Cardiac muscle cell (in vitro differentiated cells and primary cell): ENCODE measurements around the gene ARL14. TPM values are rescaled to one million over a fixed set of nuclear protein-coding genes. Genes with fewer than 3 reads are reported as not detected.

Experiments used
- DNase-seq, 2 donors: peaks; one replicate each; pipeline versions ENCODE4 v3.0.0 to v3.0.0-alpha.2; 2010 to 2017; ENCODE audit warnings: low read depth in 1 of 2, low spot score in 1 of 2
- H3K27ac ChIP-seq: fragments of 200-600 bp; sonication (generic); 2 replicates; pipeline ENCODE4 v1.5.1; 2016
- H3K27me3 ChIP-seq: fragments of 200-600 bp; sonication (generic); 2 replicates; pipeline ENCODE4 v1.6.0; 2016; ENCODE audit warnings: control low read depth
- H3K36me3 ChIP-seq: fragments of 200-600 bp; sonication (generic); 2 replicates; pipeline ENCODE4 v1.5.1; 2016; ENCODE audit warnings: control low read depth
- H3K4me1 ChIP-seq: fragments of 200-600 bp; sonication (generic); 2 replicates; pipeline ENCODE4 v1.8.1; 2017; ENCODE audit warnings: low read depth, mild to moderate bottlenecking, mixed run types
- H3K4me3 ChIP-seq: fragments of 200-600 bp; sonication (generic); 2 replicates; pipeline ENCODE4 v1.5.1; 2016; ENCODE audit warnings: mild to moderate bottlenecking
- H3K9me3 ChIP-seq: fragments of 200-600 bp; sonication (generic); 2 replicates; pipeline ENCODE4 v1.5.1; 2017; ENCODE audit warnings: low read depth, mild to moderate bottlenecking, control low read depth
- polyA plus RNA-seq: library from polyadenylated mRNA; unstranded; fragments of >200 nt; fragmentation: Nextera tagmentation; extraction: Ambion mirVana; gene quantifications from 2 replicates; pipeline ENCODE4 v1.2.1, GENCODE V29; 2016
- total RNA-seq: library from RNA; depleted of rRNA; stranded (reverse); fragments of >200 nt; gene quantifications from 2 replicates; pipeline ENCODE4 v1.2.3, GENCODE V29; 2016
- TF ChIP-seq, protein P1 (sequence below): IDR thresholded peaks from 2 replicates; pipeline ENCODE4 v1.5.1; 2012; ENCODE audit warnings: low read depth, mild to moderate bottlenecking, low read length

The ARL14 gene
- total and polyA plus RNA-seq, 2 experiments from 2014 or later, result not detected

DNA sequence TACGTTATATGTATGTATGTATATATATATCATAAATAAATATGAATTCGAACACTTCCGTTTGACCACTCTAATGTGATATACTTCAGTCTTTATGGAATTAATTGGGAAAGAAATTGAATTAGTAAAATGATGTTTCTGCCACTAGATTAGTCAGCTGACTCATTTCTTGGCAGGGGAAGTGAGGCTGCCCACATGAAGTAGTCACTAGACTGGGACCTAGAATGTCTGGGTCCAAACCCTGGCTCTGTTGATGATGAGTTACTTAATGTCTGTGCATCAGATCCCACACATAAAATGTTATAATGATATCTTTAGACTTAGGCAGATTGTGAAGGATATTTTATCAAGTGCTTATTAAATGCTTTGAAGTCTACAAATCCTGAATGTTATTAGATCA, 27.4 kb upstream of the ARL14 start:
- Histone ChIP-seq H3K9me3 (no peaks in the 10 kb centered on the region), H3K4me1 (no peaks in the 10 kb centered on the region), H3K27ac (no peak overlapping the region), H3K36me3 (no peaks in the 10 kb centered on the region), H3K4me3 (no peak overlapping the region), H3K27me3 (no peaks in the 10 kb centered on the region)
- DNase-seq, result no peak
- TF ChIP-seq, protein P1, sequence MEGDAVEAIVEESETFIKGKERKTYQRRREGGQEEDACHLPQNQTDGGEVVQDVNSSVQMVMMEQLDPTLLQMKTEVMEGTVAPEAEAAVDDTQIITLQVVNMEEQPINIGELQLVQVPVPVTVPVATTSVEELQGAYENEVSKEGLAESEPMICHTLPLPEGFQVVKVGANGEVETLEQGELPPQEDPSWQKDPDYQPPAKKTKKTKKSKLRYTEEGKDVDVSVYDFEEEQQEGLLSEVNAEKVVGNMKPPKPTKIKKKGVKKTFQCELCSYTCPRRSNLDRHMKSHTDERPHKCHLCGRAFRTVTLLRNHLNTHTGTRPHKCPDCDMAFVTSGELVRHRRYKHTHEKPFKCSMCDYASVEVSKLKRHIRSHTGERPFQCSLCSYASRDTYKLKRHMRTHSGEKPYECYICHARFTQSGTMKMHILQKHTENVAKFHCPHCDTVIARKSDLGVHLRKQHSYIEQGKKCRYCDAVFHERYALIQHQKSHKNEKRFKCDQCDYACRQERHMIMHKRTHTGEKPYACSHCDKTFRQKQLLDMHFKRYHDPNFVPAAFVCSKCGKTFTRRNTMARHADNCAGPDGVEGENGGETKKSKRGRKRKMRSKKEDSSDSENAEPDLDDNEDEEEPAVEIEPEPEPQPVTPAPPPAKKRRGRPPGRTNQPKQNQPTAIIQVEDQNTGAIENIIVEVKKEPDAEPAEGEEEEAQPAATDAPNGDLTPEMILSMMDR, result no peak

DNA sequence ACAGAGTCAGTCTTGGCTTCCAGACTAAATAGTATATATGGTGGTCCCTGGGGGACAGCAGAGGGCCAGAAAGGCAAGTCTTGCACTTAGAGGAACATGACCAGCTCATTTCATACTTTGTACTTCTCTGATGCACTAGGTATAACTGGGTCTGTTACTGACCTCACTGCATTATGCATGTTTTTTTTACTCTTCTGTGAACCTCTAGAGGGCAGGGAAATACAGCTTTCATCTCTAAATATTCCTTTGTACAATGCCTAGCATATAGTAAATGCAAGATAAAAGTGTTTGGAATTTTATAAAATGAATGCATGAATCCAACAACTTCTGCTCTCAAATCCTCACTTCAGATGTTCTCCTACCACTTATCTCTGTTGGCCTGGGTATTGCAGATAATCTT, 23.4 kb upstream of the ARL14 start:
- Histone ChIP-seq H3K27ac (no peak overlapping the region), H3K27me3 (no peaks in the 10 kb centered on the region), H3K36me3 (no peaks in the 10 kb centered on the region), H3K4me3 (no peak overlapping the region), H3K9me3 (no peaks in the 10 kb centered on the region), H3K4me1 (no peaks in the 10 kb centered on the region)
- DNase-seq, result no peak
- TF ChIP-seq, protein P1, result no peak

DNA sequence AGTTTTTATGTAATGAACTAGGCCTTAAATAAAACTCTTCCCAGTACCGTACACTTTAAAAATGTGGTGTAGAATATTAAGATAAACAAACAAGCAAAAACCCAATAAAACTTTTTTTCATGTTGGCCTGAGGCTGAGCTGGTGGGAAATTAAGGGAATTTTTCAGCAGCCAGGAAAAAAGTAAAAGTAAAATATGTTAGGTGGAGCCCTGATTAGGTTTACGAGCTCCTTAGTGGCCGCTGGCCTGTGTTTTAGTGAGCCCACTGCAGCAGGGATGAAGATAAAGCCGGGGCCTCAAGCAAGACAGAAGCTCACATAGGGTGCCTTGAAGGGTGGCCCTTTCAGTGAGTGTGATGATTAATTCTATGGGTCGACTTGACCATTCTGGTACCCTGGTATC, 16.1 kb upstream of the ARL14 start:
- no peak overlapping the region for H3K4me3 ChIP-seq
- no peak for DNase-seq
- H3K36me3 ChIP-seq, result no peaks in the 10 kb centered on the region
- TF ChIP-seq, protein P1, result no peak
- H3K9me3 ChIP-seq, result no peaks in the 10 kb centered on the region
- H3K4me1 ChIP-seq, result no peaks in the 10 kb centered on the region
- no peaks in the 10 kb centered on the region for H3K27me3 ChIP-seq
- H3K27ac ChIP-seq, result no peak overlapping the region

DNA sequence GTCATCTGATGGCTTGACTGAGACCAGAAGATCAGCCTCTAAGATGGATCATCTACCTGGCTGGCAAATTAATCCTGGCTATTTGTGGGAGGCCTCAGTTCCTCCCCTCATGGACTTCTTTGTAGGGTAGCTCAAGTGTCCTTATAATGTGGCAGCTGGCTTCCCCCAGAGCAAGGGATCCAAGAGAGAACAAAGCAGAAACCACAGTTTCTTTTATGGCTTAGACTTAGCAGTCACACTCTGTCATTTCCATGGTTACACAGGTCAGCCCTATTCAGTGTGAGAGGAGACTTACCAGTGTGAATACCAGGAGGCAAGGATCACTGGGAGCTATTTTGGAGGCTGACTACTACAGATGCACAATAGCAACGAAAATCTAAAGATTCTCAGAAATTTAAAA, 15.3 kb upstream of the ARL14 start:
- TF ChIP-seq, protein P1, result no peak
- Histone ChIP-seq H3K9me3 (no peaks in the 10 kb centered on the region), H3K4me1 (no peaks in the 10 kb centered on the region), H3K27me3 (no peaks in the 10 kb centered on the region), H3K36me3 (no peaks in the 10 kb centered on the region), H3K4me3 (no peak overlapping the region), H3K27ac (no peak overlapping the region)
- peak in 1 of 2 donors; percentile 30 for DNase-seq

DNA sequence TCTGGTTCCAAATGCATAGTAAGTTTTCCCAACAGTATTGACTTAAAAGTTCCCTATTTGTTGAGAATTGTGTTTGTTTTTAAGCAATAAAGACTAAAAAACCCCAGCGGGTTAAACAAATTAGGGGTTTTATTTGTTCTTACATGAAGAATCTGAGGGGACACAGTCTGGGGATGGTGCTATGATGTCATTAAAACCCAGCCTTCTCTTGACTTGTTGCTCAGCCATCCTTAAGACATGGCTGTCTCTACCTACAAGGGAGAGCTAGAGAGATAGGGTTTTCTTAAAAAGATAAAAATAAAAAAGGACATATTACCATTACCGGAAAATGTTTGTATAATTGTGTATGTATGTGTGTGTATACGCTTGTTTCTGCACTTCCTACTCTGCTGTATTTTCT, 11.7 kb upstream of the ARL14 start:
- TF ChIP-seq, protein P1, result no peak
- Histone ChIP-seq H3K4me1 (no peaks in the 10 kb centered on the region), H3K4me3 (no peak overlapping the region), H3K9me3 (no peaks in the 10 kb centered on the region), H3K36me3 (no peaks in the 10 kb centered on the region), H3K27me3 (no peaks in the 10 kb centered on the region), H3K27ac (no peak overlapping the region)
- no peak for DNase-seq
